ENCODE results near the gene GADD45B.

Gene GADD45B

GRCh38 chr19:2434267-2434666 lies 41.7 kb upstream of the GADD45B start:
- Histone ChIP-seq H3K4me3 (ENCODE audit: low read length) (no peak overlapping the region), H3K36me3 (ENCODE audit: insufficient read depth, low read depth, low read length) (peaks cover 74% of the 10 kb centered on the region), H3K4me1 (ENCODE audit: insufficient read depth, low read length) (no peaks in the 10 kb centered on the region), H3K27me3 (ENCODE audit: insufficient read depth, low read length) (no peaks in the 10 kb centered on the region), H3K27ac (ENCODE audit: low read length) (no peak overlapping the region), H3K9ac (ENCODE audit: low read depth, low read length) (no peak overlapping the region), H3K9me3 (ENCODE audit: insufficient read depth, low read depth, low read length) (no peaks in the 10 kb centered on the region)

- H3K4me1 ChIP-seq (ENCODE audit: insufficient read depth, low read length): no peaks in the 10 kb centered on the region
- no peaks in the 10 kb centered on the region for H3K9me3 ChIP-seq (ENCODE audit: insufficient read depth, low read depth, low read length)
- no peak overlapping the region for H3K9ac ChIP-seq (ENCODE audit: low read depth, low read length)
- H3K27me3 ChIP-seq (ENCODE audit: insufficient read depth, low read length): no peaks in the 10 kb centered on the region
- H3K36me3 ChIP-seq (ENCODE audit: insufficient read depth, low read depth, low read length): peaks cover 71% of the 10 kb centered on the region
- no peak overlapping the region for H3K27ac ChIP-seq (ENCODE audit: low read length)
- no peak overlapping the region for H3K4me3 ChIP-seq (ENCODE audit: low read length)
Measured at GRCh38 chr19:2434721-2435265, 41.1 kb upstream of the GADD45B start.

- no peak overlapping the region for H3K27ac ChIP-seq (ENCODE audit: low read length)
- peaks cover 66% of the 10 kb centered on the region for H3K36me3 ChIP-seq (ENCODE audit: insufficient read depth, low read depth, low read length)
- H3K4me1 ChIP-seq (ENCODE audit: insufficient read depth, low read length): no peaks in the 10 kb centered on the region
- no peaks in the 10 kb centered on the region for H3K9me3 ChIP-seq (ENCODE audit: insufficient read depth, low read depth, low read length)
- no peaks in the 10 kb centered on the region for H3K27me3 ChIP-seq (ENCODE audit: insufficient read depth, low read length)
- H3K4me3 ChIP-seq (ENCODE audit: low read length): no peak overlapping the region
- no peak overlapping the region for H3K9ac ChIP-seq (ENCODE audit: low read depth, low read length)
Measured at GRCh38 chr19:2436384-2436783, 39.5 kb upstream of the GADD45B start.

GRCh38 chr19:2436926-2437325 lies 39.0 kb upstream of the GADD45B start:
- H3K9ac ChIP-seq (ENCODE audit: low read depth, low read length): no peak overlapping the region
- H3K27me3 ChIP-seq (ENCODE audit: insufficient read depth, low read length): no peaks in the 10 kb centered on the region
- no peaks in the 10 kb centered on the region for H3K9me3 ChIP-seq (ENCODE audit: insufficient read depth, low read depth, low read length)
- H3K36me3 ChIP-seq (ENCODE audit: insufficient read depth, low read depth, low read length): peaks cover 66% of the 10 kb centered on the region
- no peaks in the 10 kb centered on the region for H3K4me1 ChIP-seq (ENCODE audit: insufficient read depth, low read length)
- no peak overlapping the region for H3K4me3 ChIP-seq (ENCODE audit: low read length)
- H3K27ac ChIP-seq (ENCODE audit: low read length): no peak overlapping the region

DNA sequence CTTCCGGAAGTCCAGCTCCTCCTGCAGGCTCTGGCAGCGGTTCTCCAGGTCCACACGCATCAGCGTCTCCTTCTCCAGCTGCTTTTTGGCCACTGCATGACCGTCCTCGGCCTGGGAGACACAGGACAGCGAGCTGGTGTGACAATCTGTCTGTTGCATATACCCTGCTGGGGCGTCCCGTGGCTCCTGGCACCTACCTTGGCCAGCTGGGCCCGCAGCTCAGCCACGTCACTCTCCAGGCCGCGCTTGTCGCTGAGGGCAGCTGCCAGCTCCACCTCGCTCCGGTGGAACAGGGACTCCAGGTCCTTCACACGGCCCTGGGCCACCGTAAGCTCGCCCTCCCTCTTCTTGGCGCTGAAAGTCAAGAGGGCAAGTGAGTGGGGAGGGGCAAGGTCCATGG lies 37.7 kb upstream of the GADD45B start:
- Histone ChIP-seq H3K4me3 (ENCODE audit: low read length) (no peak overlapping the region), H3K9me3 (ENCODE audit: insufficient read depth, low read depth, low read length) (no peaks in the 10 kb centered on the region), H3K9ac (ENCODE audit: low read depth, low read length) (no peak overlapping the region), H3K4me1 (ENCODE audit: insufficient read depth, low read length) (no peaks in the 10 kb centered on the region), H3K27ac (ENCODE audit: low read length) (no peak overlapping the region), H3K27me3 (ENCODE audit: insufficient read depth, low read length) (no peaks in the 10 kb centered on the region), H3K36me3 (ENCODE audit: insufficient read depth, low read depth, low read length) (peaks cover 74% of the 10 kb centered on the region)

DNA sequence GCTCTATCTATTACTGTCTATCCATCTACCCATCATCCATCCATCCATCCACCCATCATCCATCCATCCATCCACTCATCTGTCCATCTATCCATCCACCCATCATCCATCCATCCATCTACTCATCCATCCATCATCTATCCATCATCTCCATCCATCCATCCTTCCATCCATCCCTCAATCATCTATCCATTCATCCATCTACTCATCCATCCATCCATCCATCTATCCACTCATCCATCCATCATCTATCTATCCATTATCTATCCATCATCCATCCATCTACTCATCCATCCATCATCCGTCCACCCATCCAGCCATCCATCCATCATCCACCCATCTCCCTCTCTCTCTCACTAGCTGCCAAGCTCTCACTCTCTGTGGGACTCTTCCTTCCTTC lies 35.4 kb upstream of the GADD45B start:
- peaks cover 70% of the 10 kb centered on the region for H3K36me3 ChIP-seq (ENCODE audit: insufficient read depth, low read depth, low read length)
- H3K4me1 ChIP-seq (ENCODE audit: insufficient read depth, low read length): no peaks in the 10 kb centered on the region
- no peaks in the 10 kb centered on the region for H3K9me3 ChIP-seq (ENCODE audit: insufficient read depth, low read depth, low read length)
- H3K27ac ChIP-seq (ENCODE audit: low read length): no peak overlapping the region
- H3K4me3 ChIP-seq (ENCODE audit: low read length): no peak overlapping the region
- no peak overlapping the region for H3K9ac ChIP-seq (ENCODE audit: low read depth, low read length)
- H3K27me3 ChIP-seq (ENCODE audit: insufficient read depth, low read length): no peaks in the 10 kb centered on the region

DNA sequence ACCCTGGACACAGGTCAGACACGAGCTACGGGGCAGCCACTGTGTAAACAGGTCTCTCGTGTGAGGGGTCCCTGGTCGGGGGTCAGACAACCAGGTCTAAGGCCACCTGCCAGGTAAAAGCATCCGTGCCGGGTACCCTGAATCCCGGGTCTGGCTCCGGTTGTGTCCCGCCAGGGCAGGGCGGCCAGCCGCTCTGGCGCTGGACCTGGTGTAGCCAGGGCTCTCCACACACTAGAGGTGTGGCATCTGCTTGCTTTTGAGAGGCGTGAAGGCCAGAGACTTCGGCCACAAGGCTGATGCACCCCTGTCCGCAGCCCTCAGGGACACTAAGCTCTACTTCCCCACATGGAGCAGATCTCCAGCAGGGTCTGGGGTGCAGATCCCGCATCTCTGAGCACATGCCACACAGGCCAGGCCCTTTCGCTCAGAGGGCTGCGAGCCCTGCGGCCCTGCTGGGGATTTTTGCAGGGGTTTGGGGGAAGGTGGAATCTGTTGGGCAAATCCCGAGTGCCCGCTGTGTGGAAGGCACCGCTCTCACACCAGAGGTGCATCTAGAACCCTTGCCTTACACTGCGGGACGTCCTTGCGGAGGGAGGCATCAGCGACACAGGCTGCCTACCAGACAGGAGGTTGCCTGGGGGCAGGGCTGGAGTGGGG lies 34.7 kb upstream of the GADD45B start:
- Histone ChIP-seq H3K36me3 (ENCODE audit: insufficient read depth, low read depth, low read length) (peaks cover 69% of the 10 kb centered on the region), H3K9ac (ENCODE audit: low read depth, low read length) (no peak overlapping the region), H3K27ac (ENCODE audit: low read length) (no peak overlapping the region), H3K9me3 (ENCODE audit: insufficient read depth, low read depth, low read length) (no peaks in the 10 kb centered on the region), H3K4me1 (ENCODE audit: insufficient read depth, low read length) (no peaks in the 10 kb centered on the region; the same call in 1 of the 2 replicates), H3K27me3 (ENCODE audit: insufficient read depth, low read length) (no peaks in the 10 kb centered on the region), H3K4me3 (ENCODE audit: low read length) (no peak overlapping the region)

GRCh38 chr19:2443116-2443784 lies 32.7 kb upstream of the GADD45B start:
- Histone ChIP-seq H3K36me3 (ENCODE audit: insufficient read depth, low read depth, low read length) (peaks cover 55% of the 10 kb centered on the region), H3K4me3 (ENCODE audit: low read length) (no peak overlapping the region), H3K27me3 (ENCODE audit: insufficient read depth, low read length) (no peaks in the 10 kb centered on the region), H3K9me3 (ENCODE audit: insufficient read depth, low read depth, low read length) (no peaks in the 10 kb centered on the region), H3K4me1 (ENCODE audit: insufficient read depth, low read length) (peaks cover 4% of the 10 kb centered on the region; the same call in 1 of the 2 replicates), H3K9ac (ENCODE audit: low read depth, low read length) (no peak overlapping the region), H3K27ac (ENCODE audit: low read length) (no peak overlapping the region)

DNA sequence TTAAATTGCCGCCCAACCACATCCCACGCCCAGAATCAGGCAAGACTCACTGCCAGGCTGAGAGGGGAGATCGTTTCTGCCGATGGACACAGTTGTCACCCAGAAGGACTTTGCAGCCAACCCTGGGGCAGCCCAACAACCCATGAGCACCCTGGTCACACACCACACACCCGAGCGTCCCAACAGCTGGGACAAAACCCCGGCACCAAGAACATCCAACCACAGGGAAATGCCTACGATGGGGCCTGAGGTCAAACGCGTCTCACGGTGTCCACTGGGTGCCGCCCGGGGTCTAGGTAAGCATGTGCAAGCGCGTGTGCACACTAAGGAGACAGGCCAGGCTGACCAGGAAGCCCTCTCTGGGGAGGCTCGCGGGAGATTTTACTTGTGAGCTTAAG lies 32.1 kb upstream of the GADD45B start:
- Histone ChIP-seq H3K27ac (ENCODE audit: low read length) (no peak overlapping the region), H3K9ac (ENCODE audit: low read depth, low read length) (no peak overlapping the region), H3K9me3 (ENCODE audit: insufficient read depth, low read depth, low read length) (no peaks in the 10 kb centered on the region), H3K4me3 (ENCODE audit: low read length) (no peak overlapping the region), H3K4me1 (ENCODE audit: insufficient read depth, low read length) (peaks cover 4% of the 10 kb centered on the region; the same call in 1 of the 2 replicates), H3K36me3 (ENCODE audit: insufficient read depth, low read depth, low read length) (peaks cover 49% of the 10 kb centered on the region), H3K27me3 (ENCODE audit: insufficient read depth, low read length) (no peaks in the 10 kb centered on the region)

GRCh38 chr19:2444251-2445002 lies 31.5 kb upstream of the GADD45B start:
- Histone ChIP-seq H3K27ac (ENCODE audit: low read length) (no peak overlapping the region), H3K4me1 (ENCODE audit: insufficient read depth, low read length) (peaks cover 4% of the 10 kb centered on the region; the same call in 1 of the 2 replicates), H3K36me3 (ENCODE audit: insufficient read depth, low read depth, low read length) (peaks cover 43% of the 10 kb centered on the region), H3K27me3 (ENCODE audit: insufficient read depth, low read length) (no peaks in the 10 kb centered on the region), H3K4me3 (ENCODE audit: low read length) (no peak overlapping the region), H3K9ac (ENCODE audit: low read depth, low read length) (no peak overlapping the region), H3K9me3 (ENCODE audit: insufficient read depth, low read depth, low read length) (no peaks in the 10 kb centered on the region)

- H3K4me1 ChIP-seq (ENCODE audit: insufficient read depth, low read length): peaks cover 4% of the 10 kb centered on the region; the same call in 1 of the 2 replicates
- no peak overlapping the region for H3K4me3 ChIP-seq (ENCODE audit: low read length)
Measured at GRCh38 chr19:2446381-2446780, 29.5 kb upstream of the GADD45B start.

More at GRCh38 chr19:2446381-2446780, 29.5 kb upstream of the GADD45B start:
- Histone ChIP-seq H3K27ac (ENCODE audit: low read length) (no peak overlapping the region), H3K9me3 (ENCODE audit: insufficient read depth, low read depth, low read length) (no peaks in the 10 kb centered on the region), H3K9ac (ENCODE audit: low read depth, low read length) (no peak overlapping the region), H3K36me3 (ENCODE audit: insufficient read depth, low read depth, low read length) (peaks cover 44% of the 10 kb centered on the region), H3K27me3 (ENCODE audit: insufficient read depth, low read length) (no peaks in the 10 kb centered on the region)
